GM12878 (cell line): ENCODE measurements around the gene SLC27A5. TPM values are rescaled to one million over a fixed set of nuclear protein-coding genes. Genes with fewer than 3 reads are reported as not detected.

Source experiments
- ATAC-seq: fragments of 200-7000 bp; cut with Tn5 transposase; 3 replicates; pipeline ENCODE4 v1.9.1; 2020; ENCODE audit warnings: mild to moderate bottlenecking, moderate library complexity
- BruUV-seq: library from RNA; stranded (reverse); fragments of 400-500 nt; replicated peaks from 2 replicates; lab custom pipeline; 2021; lab: Mats Ljungman, UMichigan
- CTCF ChIA-PET: fragments of 300-600 bp; sonication (Branson Sonifier 250); formaldehyde crosslinking; extraction: SDS; loops from one replicate; lab custom pipeline; 2021; ENCODE audit warnings: inconsistent platforms; lab: Yijun Ruan, JAX
- POLR2A ChIA-PET: fragments of 350-600 bp; formaldehyde crosslinking; extraction: SDS; loops from one replicate; lab custom pipeline; 2021; ENCODE audit warnings: inconsistent platforms; lab: Charles Lee
- RAD21 ChIA-PET: fragments of 300-600 bp; sonication (Branson Sonifier 250); formaldehyde crosslinking; loops from one replicate; lab custom pipeline; 2023; ENCODE audit warnings: antibody characterized with exemption; ENCODE audit not compliant: unreplicated experiment; lab: Charles Lee
- SMC1A ChIA-PET: fragments of 300-600 bp; sonication (Branson Sonifier 250); formaldehyde crosslinking; loops from one replicate; lab custom pipeline; 2023; ENCODE audit not compliant: unreplicated experiment, uncharacterized antibody; lab: Charles Lee
- DNase-seq: peaks from one replicate; pipeline ENCODE4 v3.0.0-alpha.2; 2011; ENCODE audit warnings: low read depth, low spot score
- FAIRE-seq: peaks from 3 replicates; lab custom pipeline; 2011; peaks lifted over from hg19 to GRCh38; lab: Jason Lieb, UNC
- H2AFZ ChIP-seq: 2 replicates; pipeline ENCODE4 v1.6.0; 2011; ENCODE audit warnings: low read depth, low read length, control low read depth; ENCODE audit not compliant: control insufficient read depth
- H3K27ac ChIP-seq: 2 replicates; pipeline ENCODE4 v1.5.1; 2011; ENCODE audit warnings: control low read depth; ENCODE audit not compliant: control insufficient read depth, insufficient read depth
- H3K27me3 ChIP-seq, 2 experiments: replicated peaks in 1 of 2; 2 replicates each; pipeline versions ENCODE4 v1.6.0 to v1.6.1; 2011; ENCODE audit warnings: low read length in 1 of 2; ENCODE audit not compliant: control insufficient read depth in 2 of 2, insufficient read depth in 2 of 2
- H3K36me3 ChIP-seq, 2 experiments: 2 replicates each; pipeline ENCODE4 v1.5.1; 2011; ENCODE audit warnings: low read length in 1 of 2; ENCODE audit not compliant: control insufficient read depth in 2 of 2, insufficient read depth in 2 of 2
- H3K4me1 ChIP-seq: 2 replicates; pipeline ENCODE4 v1.6.1; 2011; ENCODE audit warnings: mild to moderate bottlenecking, low read length, moderate library complexity, mixed read lengths; ENCODE audit not compliant: control insufficient read depth, insufficient read depth
- H3K4me2 ChIP-seq: 2 replicates; pipeline ENCODE4 v1.6.0; 2011; ENCODE audit warnings: control low read depth; ENCODE audit not compliant: control insufficient read depth, insufficient read depth
- H3K4me3 ChIP-seq: fragments of 200-600 bp; sonication (generic); 2 replicates; pipeline ENCODE4 v1.5.1; 2016
- H3K79me2 ChIP-seq: 2 replicates; pipeline ENCODE4 v1.6.0; 2011; ENCODE audit warnings: low read length; ENCODE audit not compliant: control insufficient read depth, insufficient read depth
- H3K9ac ChIP-seq: 2 replicates; pipeline ENCODE4 v1.8.0; 2011; ENCODE audit warnings: low read length, control low read depth, mixed read lengths; ENCODE audit not compliant: control insufficient read depth, insufficient read depth
- H3K9me3 ChIP-seq: replicated peaks from 3 replicates; pipeline ENCODE4 v1.5.1; 2011; ENCODE audit warnings: mild to moderate bottlenecking, low read length; ENCODE audit not compliant: control insufficient read depth, insufficient read depth
- H4K20me1 ChIP-seq: 2 replicates; pipeline ENCODE4 v1.6.0; 2011; ENCODE audit not compliant: control insufficient read depth, insufficient read depth
- LARP7 ChIP-seq: fragments of 450-650 bp; IDR thresholded peaks from 2 replicates; pipeline ENCODE4 v1.6.1; 2017; ENCODE audit warnings: mild to moderate bottlenecking
- SP1 ChIP-seq: IDR thresholded peaks from one replicate; pipeline ENCODE4 v1.6.1; 2011; ENCODE audit warnings: low read depth, low read length
- WGBS: methylation state at CpG from one replicate; pipeline ENCODE4 v1.1.6; 2016; ENCODE audit warnings: low lambda C conversion rate; ENCODE audit not compliant: insufficient replicate concordance, insufficient coverage; ENCODE audit errors: missing lambda C conversion rate; 5-methylcytosine and 5-hydroxymethylcytosine counted together
- in situ Hi-C: fragments of 300-500 bp; cut with MboI; formaldehyde crosslinking; loops from 9 replicates; pipeline ENCODE4 v1.14.3; 2018; ENCODE audit warnings: mixed read lengths
- intact Hi-C: fragments of 100-400 bp; cut with micrococcal nuclease; formaldehyde crosslinking; loops from one replicate; pipeline ENCODE4 v1.14.2; 2022; ENCODE audit not compliant: unreplicated experiment
- polyA plus RNA-seq, 11 experiments: library from polyadenylated mRNA; depleted of rRNA in 4 of 11; unstranded in 6 of 11; stranded (reverse) in 5 of 11; fragments of >200 nt; fragmentation: Nextera tagmentation in 4 of 11; fragmentation: Illumina TruSeq in 1 of 11; extraction: Ambion mirVana in 4 of 11; extraction: Trizol in 1 of 11; gene quantifications; 1 replicate in 1 of 11; 2 replicates in 10 of 11; pipeline versions ENCODE4 v1.2.1 to v1.2.3, GENCODE V29; 2011 to 2016; ENCODE audit warnings: inconsistent platforms in 2 of 11, missing spikeins in 2 of 11, low read depth in 1 of 11
- total RNA-seq, 4 experiments: library from RNA; depleted of rRNA in 3 of 4; stranded (reverse); fragments of >200 nt in 3 of 4; fragmentation: Illumina TruSeq in 1 of 4; extraction: Trizol in 1 of 4; gene quantifications; 2 replicates each; pipeline versions ENCODE4 v1.2.1 to v1.2.3, GENCODE V29; 2013 to 2021
- TF ChIP-seq, protein P1 (sequence below): fragments of 450-650 bp; IDR thresholded peaks from 2 replicates; pipeline ENCODE4 v1.6.1; 2016; ENCODE audit warnings: mild to moderate bottlenecking

SLC27A5 gene
- total and polyA plus RNA-seq, 10 of the 15 experiments (the other 5 are each of a cell fraction or from before 2014, with no cell fraction given), result 21.2 to 127 (median 31.8) TPM

DNA sequence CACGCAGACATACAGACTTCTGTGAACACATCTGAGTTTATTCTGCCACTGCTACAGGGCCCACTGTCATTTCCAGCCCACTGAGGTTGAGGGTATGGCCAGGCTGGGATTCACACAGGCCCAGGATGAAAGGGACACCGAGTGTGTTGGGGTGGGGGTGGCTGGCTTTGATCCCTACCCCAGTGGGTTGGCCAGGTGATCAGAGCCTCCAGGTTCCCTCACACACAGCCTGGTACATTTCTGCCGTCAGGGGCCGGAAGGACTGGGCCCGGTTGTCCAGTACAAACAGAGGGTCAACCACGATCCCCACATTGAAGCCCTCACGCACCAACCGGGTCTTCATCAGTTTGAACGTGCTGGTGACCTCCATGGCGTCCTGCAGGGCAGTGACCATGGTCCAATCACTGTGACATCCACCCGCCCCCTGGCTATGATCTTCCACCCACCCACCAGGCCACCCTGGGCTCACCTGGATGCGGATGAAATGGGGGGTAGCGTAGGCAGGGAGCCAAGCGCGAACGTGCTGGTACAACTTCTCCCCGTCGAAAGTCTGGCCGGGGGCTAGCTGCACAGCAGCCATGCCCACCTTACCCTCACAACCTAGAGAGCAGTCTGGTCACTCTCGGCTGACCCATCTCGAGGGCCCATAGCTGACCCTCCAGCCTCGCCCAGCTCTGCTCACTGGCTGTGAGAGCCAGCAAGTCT is 13.3 kb downstream of the SLC27A5 start:
- ChIA-PET SMC1A (interaction anchor here (2.6 kb wide), 1 partner anchor 9 kb away, joined by 16 read pairs; no protein-coding TSS in a partner anchor), RAD21 (interaction anchor here (0.8 to 1.6 kb wide), 3 partner anchors 10 to 136 kb away, joined by 3 to 5 read pairs (median 4); partner anchors contain the start of gene ZNF497), CTCF (interaction anchor here (2.7 to 4.2 kb wide), 2 partner anchors 10 to 21 kb away, joined by 10 to 24 read pairs; partner anchors contain the start of gene ZBTB45), POLR2A (interaction anchor here (0.7 to 1.9 kb wide), 3 partner anchors 10 to 998 kb away, joined by 4 to 9 read pairs (median 6); partner anchors contain the start of genes ZNF497 and ZNF773)
- no peak for FAIRE-seq
- Histone ChIP-seq H3K4me2 (peak overlapping the region; percentile 84), H2AFZ (peak overlapping the region; percentile 79), H3K36me3 (no peaks in the 10 kb centered on the region), H3K27ac (peak overlapping the region; percentile 5), H3K4me1 (peaks cover 11% of the 10 kb centered on the region), H3K4me3 (peak overlapping the region; percentile 80), H3K79me2 (peaks cover 11% of the 10 kb centered on the region), H3K27me3 (no peaks in the 10 kb centered on the region), H3K9me3 (no peaks in the 10 kb centered on the region; the same call in 2 of the 3 replicates), H4K20me1 (no peaks in the 10 kb centered on the region), H3K9ac (peak overlapping the region; percentile 30)
- intact Hi-C loops, result no loop called here
- no peak for ATAC-seq
- in situ Hi-C loops, result no loop called here
- no peak for DNase-seq
- BruUV-seq, result TSS peak; percentile 84
- TF ChIP-seq LARP7 (peak; percentile 56; the same call in 1 of the 2 replicates), SP1 (no peak)
- TF ChIP-seq, protein P1, sequence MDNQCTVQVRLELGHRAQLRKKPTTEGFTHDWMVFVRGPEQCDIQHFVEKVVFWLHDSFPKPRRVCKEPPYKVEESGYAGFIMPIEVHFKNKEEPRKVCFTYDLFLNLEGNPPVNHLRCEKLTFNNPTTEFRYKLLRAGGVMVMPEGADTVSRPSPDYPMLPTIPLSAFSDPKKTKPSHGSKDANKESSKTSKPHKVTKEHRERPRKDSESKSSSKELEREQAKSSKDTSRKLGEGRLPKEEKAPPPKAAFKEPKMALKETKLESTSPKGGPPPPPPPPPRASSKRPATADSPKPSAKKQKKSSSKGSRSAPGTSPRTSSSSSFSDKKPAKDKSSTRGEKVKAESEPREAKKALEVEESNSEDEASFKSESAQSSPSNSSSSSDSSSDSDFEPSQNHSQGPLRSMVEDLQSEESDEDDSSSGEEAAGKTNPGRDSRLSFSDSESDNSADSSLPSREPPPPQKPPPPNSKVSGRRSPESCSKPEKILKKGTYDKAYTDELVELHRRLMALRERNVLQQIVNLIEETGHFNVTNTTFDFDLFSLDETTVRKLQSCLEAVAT, result peak; percentile 19; the same call in 1 of the 2 replicates
- WGBS, result 53% methylated on average over 22 of the region's 22 CpGs
